HEK293 (cell line): ENCODE results near the gene MRPL48.

Source experiments
- CTCF ChIA-PET: fragments of 350-600 bp; formaldehyde crosslinking; extraction: SDS; loops from one replicate; lab custom pipeline; 2021; ENCODE audit warnings: antibody characterized with exemption; lab: Yijun Ruan, JAX
- POLR2A ChIA-PET: fragments of 300-600 bp; formaldehyde crosslinking; extraction: SDS; loops from one replicate; lab custom pipeline; 2020; ENCODE audit warnings: antibody characterized with exemption, inconsistent platforms; lab: Yijun Ruan, JAX
- H3K27ac ChIP-seq: fragments of 200-500 bp; sonication (Bioruptor generic); 2 replicates; pipeline ENCODE4 v1.5.1; 2014; ENCODE audit warnings: low read depth, low read length, control low read depth, inconsistent platforms; ENCODE audit errors: extremely low read depth
- H3K36me3 ChIP-seq, 2 experiments: fragments of 200-500 bp in 1 of 2; sonication (Bioruptor generic) in 1 of 2; 1 replicate in 1 of 2; 2 replicates in 1 of 2; pipeline ENCODE4 v1.5.1; 2014 to 2017; ENCODE audit warnings: inconsistent platforms in 2 of 2, low read length in 2 of 2; ENCODE audit not compliant: control insufficient read depth in 2 of 2, insufficient read depth in 1 of 2
- H3K4me1 ChIP-seq: fragments of 200-500 bp; sonication (Bioruptor generic); 2 replicates; pipeline ENCODE4 v1.5.1; 2014; ENCODE audit warnings: mild to moderate bottlenecking, low read length, inconsistent platforms; ENCODE audit not compliant: control insufficient read depth, insufficient read depth
- H3K4me3 ChIP-seq: 2 replicates; pipeline ENCODE4 v1.5.1; 2011; ENCODE audit warnings: low read depth, mild to moderate bottlenecking, control low read depth, low read length, moderate library complexity
- H3K9me3 ChIP-seq: fragments of 200-500 bp; sonication (Bioruptor generic); 2 replicates; pipeline ENCODE4 v1.5.1; 2014; ENCODE audit warnings: low read depth, low read length, inconsistent platforms; ENCODE audit not compliant: control insufficient read depth, insufficient read depth
- FEZF1 ChIP-seq: fragments of 450-650 bp; formaldehyde crosslinking; IDR thresholded peaks from 2 replicates; pipeline ENCODE4 v1.5.1; 2016; ENCODE audit warnings: missing biosample characterization, missing genetic modification characterization
- SALL2 ChIP-seq: fragments of 450-650 bp; formaldehyde crosslinking; IDR thresholded peaks from 2 replicates; pipeline ENCODE4 v1.5.0; 2017; ENCODE audit warnings: missing biosample characterization, mild to moderate bottlenecking, missing genetic modification characterization, borderline replicate concordance
- SP2 ChIP-seq: fragments of 450-650 bp; formaldehyde crosslinking; IDR thresholded peaks from 2 replicates; pipeline ENCODE4 v1.5.1; 2016; ENCODE audit warnings: missing biosample characterization, missing genetic modification characterization
- ZBTB21 ChIP-seq: fragments of 450-650 bp; formaldehyde crosslinking; IDR thresholded peaks from 2 replicates; pipeline ENCODE4 v1.5.1; 2017; ENCODE audit warnings: missing biosample characterization, missing genetic modification characterization
- ZFHX2 ChIP-seq: fragments of 450-650 bp; formaldehyde crosslinking; conservative IDR thresholded peaks from 2 replicates; pipeline ENCODE4 v1.5.1; 2016; ENCODE audit warnings: missing biosample characterization, missing genetic modification characterization
- ZIC2 ChIP-seq: fragments of 450-650 bp; formaldehyde crosslinking; IDR thresholded peaks from 2 replicates; pipeline ENCODE4 v1.5.1; 2016; ENCODE audit warnings: missing biosample characterization, missing genetic modification characterization
- ZNF248 ChIP-seq: fragments of 450-650 bp; formaldehyde crosslinking; IDR thresholded peaks from 2 replicates; pipeline ENCODE4 v1.5.1; 2017; ENCODE audit warnings: missing biosample characterization, missing genetic modification characterization
- ZNF629 ChIP-seq: fragments of 450-650 bp; formaldehyde crosslinking; IDR thresholded peaks from 2 replicates; pipeline ENCODE4 v1.5.1; 2017; ENCODE audit warnings: missing biosample characterization, missing genetic modification characterization
- ZNF777 ChIP-seq: fragments of 450-650 bp; formaldehyde crosslinking; IDR thresholded peaks from 2 replicates; pipeline ENCODE4 v1.5.1; 2017; ENCODE audit warnings: missing biosample characterization, missing genetic modification characterization, borderline replicate concordance
- ZXDB ChIP-seq: fragments of 450-650 bp; formaldehyde crosslinking; IDR thresholded peaks from 2 replicates; pipeline ENCODE4 v1.5.1; 2016; ENCODE audit warnings: missing biosample characterization, missing genetic modification characterization
- TF ChIP-seq, protein P1 (sequence below): fragments of 450-650 bp; formaldehyde crosslinking; IDR thresholded peaks from 2 replicates; pipeline ENCODE4 v1.5.1; 2016; ENCODE audit warnings: missing biosample characterization, missing genetic modification characterization
- TF ChIP-seq, protein P2 (sequence below): fragments of 450-650 bp; formaldehyde crosslinking; IDR thresholded peaks from 2 replicates; pipeline ENCODE4 v1.5.1; 2016; ENCODE audit warnings: missing biosample characterization, missing genetic modification characterization
- TF ChIP-seq, protein P3 (sequence below): fragments of 450-650 bp; formaldehyde crosslinking; IDR thresholded peaks from 2 replicates; pipeline ENCODE4 v1.5.1; 2017; ENCODE audit warnings: missing biosample characterization, missing genetic modification characterization
- TF ChIP-seq, protein P4 (sequence below): fragments of 450-650 bp; formaldehyde crosslinking; IDR thresholded peaks from 2 replicates; pipeline ENCODE4 v1.5.1; 2016; ENCODE audit warnings: missing biosample characterization, missing genetic modification characterization
- TF ChIP-seq, protein P5 (sequence below): fragments of 450-650 bp; formaldehyde crosslinking; IDR thresholded peaks from 2 replicates; pipeline ENCODE4 v1.5.1; 2016; ENCODE audit warnings: missing biosample characterization, missing genetic modification characterization, low read depth
- TF ChIP-seq, protein P6 (sequence below): fragments of 450-650 bp; formaldehyde crosslinking; IDR thresholded peaks from 2 replicates; pipeline ENCODE4 v1.5.1; 2017; ENCODE audit warnings: missing biosample characterization, mild to moderate bottlenecking, missing genetic modification characterization, moderate library complexity
- TF ChIP-seq, protein P7 (sequence below): fragments of 450-650 bp; formaldehyde crosslinking; IDR thresholded peaks from 2 replicates; pipeline ENCODE4 v1.5.1; 2016; ENCODE audit warnings: missing biosample characterization, missing genetic modification characterization

Gene MRPL48

DNA sequence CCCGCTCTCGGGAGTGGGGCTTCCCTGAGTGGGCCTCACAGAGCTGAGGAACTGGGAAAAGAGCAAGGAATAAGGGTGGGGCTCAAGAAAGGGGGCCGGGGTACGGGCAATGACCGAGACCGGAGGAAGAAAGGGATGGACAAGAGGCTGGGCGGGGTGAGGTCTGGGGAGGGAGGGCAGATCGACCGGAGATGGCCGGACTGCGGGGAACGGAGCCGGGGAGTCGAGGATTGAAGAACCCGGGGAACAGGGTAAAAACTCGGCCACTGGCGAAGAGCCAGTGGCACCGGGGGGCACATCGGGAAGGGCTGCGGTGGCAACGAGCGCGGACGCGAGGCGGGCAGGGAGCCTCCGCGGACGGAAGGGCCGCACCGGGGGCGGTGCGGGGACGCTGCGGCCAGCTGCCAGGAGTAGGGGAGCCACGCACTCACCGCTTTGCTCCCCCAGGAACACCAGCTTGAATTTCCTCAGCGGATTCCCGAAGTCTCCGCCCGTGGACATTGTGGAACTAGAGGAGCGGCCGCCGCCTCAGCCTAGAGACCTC is 27.5 kb upstream of the MRPL48 start (continued):
- TF ChIP-seq, protein P1, sequence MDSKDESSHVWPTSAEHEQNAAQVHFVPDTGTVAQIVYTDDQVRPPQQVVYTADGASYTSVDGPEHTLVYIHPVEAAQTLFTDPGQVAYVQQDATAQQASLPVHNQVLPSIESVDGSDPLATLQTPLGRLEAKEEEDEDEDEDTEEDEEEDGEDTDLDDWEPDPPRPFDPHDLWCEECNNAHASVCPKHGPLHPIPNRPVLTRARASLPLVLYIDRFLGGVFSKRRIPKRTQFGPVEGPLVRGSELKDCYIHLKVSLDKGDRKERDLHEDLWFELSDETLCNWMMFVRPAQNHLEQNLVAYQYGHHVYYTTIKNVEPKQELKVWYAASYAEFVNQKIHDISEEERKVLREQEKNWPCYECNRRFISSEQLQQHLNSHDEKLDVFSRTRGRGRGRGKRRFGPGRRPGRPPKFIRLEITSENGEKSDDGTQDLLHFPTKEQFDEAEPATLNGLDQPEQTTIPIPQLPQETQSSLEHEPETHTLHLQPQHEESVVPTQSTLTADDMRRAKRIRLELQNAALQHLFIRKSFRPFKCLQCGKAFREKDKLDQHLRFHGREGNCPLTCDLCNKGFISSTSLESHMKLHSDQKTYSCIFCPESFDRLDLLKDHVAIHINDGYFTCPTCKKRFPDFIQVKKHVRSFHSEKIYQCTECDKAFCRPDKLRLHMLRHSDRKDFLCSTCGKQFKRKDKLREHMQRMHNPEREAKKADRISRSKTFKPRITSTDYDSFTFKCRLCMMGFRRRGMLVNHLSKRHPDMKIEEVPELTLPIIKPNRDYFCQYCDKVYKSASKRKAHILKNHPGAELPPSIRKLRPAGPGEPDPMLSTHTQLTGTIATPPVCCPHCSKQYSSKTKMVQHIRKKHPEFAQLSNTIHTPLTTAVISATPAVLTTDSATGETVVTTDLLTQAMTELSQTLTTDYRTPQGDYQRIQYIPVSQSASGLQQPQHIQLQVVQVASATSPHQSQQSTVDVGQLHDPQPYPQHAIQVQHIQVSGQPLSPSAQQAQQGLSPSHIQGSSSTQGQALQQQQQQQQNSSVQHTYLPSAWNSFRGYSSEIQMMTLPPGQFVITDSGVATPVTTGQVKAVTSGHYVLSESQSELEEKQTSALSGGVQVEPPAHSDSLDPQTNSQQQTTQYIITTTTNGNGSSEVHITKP (tag by site-specific recombination), result peak; percentile 71
- TF ChIP-seq FEZF1 (tag by site-specific recombination) (peak; percentile 60), ZIC2 (tag by site-specific recombination) (0 out of 2 replicates have a peak, but pooled peaks have one; percentile 8)
- TF ChIP-seq, all 188 proteins: peak for 21

DNA sequence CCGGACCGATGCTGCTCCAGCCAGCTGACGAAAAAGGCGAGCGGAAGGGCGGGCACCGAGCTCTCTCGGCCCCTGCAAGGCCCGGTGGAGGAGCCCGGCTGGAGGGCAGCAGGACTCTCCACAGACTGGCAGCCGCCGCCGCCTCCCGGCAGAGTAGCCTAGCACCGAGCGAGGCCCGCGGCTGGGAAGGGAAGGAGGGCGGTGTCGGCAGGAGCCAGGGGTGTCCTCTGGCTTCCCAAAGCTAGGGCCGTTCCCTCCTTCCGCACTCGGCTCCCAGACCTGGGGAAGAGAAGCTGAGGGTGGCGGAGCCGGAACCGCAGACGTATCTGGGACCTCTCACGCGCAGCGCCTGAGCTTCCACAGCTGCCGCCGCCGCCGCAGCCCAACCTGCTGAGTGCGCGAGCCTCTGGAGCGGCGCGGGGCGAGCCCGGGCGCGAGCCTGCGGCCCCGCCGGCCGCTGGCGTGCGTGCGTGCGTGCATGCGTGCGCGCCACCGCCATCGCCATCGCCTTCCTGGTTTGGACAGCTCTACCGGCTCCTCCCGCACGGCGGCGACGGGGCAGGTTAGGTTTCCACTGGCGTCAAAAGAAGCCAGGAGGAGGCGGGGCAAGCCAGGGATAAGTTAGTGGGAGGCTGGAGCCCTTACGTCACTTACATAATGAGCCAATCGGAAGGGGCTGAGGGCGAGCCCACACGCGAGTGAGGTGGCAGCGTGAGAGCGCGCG is 26.8 kb upstream of the MRPL48 start, which contains the start of gene RAB6A:
Gene RAB6A (minus strand): TSS at position 396 of the 724 bp plus-strand sequence. CDS start 439 bp downstream, outside the sequence.
- Histone ChIP-seq H3K36me3 (no peaks in the 10 kb centered on the region), H3K27ac (peak within 1 kb of the TSS; percentile 88), H3K4me3 (peak within 1 kb of the TSS; percentile 97), H3K4me1 (0 out of 2 replicates have a peak, but pooled peaks cover 9% of the 10 kb centered on the region), H3K9me3 (no peaks in the 10 kb centered on the region)
- ChIA-PET POLR2A (interaction anchor here (0.6 to 4.3 kb wide), 25 partner anchors 15 to 405 kb away, joined by 3 to 102 read pairs (median 4); partner anchors contain the start of genes FAM168A and MRPL48), CTCF (interaction anchor here (0.9 to 2.1 kb wide), 4 partner anchors 19 to 410 kb away, joined by 3 to 15 read pairs (median 4); no protein-coding TSS in a partner anchor)
- TF ChIP-seq ZNF777 (tag by site-specific recombination), result peak; percentile 61; the same call in 1 of the 2 replicates
- TF ChIP-seq, protein P2, sequence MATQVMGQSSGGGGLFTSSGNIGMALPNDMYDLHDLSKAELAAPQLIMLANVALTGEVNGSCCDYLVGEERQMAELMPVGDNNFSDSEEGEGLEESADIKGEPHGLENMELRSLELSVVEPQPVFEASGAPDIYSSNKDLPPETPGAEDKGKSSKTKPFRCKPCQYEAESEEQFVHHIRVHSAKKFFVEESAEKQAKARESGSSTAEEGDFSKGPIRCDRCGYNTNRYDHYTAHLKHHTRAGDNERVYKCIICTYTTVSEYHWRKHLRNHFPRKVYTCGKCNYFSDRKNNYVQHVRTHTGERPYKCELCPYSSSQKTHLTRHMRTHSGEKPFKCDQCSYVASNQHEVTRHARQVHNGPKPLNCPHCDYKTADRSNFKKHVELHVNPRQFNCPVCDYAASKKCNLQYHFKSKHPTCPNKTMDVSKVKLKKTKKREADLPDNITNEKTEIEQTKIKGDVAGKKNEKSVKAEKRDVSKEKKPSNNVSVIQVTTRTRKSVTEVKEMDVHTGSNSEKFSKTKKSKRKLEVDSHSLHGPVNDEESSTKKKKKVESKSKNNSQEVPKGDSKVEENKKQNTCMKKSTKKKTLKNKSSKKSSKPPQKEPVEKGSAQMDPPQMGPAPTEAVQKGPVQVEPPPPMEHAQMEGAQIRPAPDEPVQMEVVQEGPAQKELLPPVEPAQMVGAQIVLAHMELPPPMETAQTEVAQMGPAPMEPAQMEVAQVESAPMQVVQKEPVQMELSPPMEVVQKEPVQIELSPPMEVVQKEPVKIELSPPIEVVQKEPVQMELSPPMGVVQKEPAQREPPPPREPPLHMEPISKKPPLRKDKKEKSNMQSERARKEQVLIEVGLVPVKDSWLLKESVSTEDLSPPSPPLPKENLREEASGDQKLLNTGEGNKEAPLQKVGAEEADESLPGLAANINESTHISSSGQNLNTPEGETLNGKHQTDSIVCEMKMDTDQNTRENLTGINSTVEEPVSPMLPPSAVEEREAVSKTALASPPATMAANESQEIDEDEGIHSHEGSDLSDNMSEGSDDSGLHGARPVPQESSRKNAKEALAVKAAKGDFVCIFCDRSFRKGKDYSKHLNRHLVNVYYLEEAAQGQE (tag by site-specific recombination), result peak; percentile 74
- peak; percentile 95 for TF ChIP-seq SP2 (tag by site-specific recombination)
- TF ChIP-seq, protein P3, sequence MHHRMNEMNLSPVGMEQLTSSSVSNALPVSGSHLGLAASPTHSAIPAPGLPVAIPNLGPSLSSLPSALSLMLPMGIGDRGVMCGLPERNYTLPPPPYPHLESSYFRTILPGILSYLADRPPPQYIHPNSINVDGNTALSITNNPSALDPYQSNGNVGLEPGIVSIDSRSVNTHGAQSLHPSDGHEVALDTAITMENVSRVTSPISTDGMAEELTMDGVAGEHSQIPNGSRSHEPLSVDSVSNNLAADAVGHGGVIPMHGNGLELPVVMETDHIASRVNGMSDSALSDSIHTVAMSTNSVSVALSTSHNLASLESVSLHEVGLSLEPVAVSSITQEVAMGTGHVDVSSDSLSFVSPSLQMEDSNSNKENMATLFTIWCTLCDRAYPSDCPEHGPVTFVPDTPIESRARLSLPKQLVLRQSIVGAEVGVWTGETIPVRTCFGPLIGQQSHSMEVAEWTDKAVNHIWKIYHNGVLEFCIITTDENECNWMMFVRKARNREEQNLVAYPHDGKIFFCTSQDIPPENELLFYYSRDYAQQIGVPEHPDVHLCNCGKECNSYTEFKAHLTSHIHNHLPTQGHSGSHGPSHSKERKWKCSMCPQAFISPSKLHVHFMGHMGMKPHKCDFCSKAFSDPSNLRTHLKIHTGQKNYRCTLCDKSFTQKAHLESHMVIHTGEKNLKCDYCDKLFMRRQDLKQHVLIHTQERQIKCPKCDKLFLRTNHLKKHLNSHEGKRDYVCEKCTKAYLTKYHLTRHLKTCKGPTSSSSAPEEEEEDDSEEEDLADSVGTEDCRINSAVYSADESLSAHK, result no peak
- TF ChIP-seq, protein P4, sequence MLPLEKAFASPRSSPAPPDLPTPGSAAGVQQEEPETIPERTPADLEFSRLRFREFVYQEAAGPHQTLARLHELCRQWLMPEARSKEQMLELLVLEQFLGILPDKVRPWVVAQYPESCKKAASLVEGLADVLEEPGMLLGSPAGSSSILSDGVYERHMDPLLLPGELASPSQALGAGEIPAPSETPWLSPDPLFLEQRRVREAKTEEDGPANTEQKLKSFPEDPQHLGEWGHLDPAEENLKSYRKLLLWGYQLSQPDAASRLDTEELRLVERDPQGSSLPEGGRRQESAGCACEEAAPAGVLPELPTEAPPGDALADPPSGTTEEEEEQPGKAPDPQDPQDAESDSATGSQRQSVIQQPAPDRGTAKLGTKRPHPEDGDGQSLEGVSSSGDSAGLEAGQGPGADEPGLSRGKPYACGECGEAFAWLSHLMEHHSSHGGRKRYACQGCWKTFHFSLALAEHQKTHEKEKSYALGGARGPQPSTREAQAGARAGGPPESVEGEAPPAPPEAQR, result no peak
- TF ChIP-seq, protein P5, sequence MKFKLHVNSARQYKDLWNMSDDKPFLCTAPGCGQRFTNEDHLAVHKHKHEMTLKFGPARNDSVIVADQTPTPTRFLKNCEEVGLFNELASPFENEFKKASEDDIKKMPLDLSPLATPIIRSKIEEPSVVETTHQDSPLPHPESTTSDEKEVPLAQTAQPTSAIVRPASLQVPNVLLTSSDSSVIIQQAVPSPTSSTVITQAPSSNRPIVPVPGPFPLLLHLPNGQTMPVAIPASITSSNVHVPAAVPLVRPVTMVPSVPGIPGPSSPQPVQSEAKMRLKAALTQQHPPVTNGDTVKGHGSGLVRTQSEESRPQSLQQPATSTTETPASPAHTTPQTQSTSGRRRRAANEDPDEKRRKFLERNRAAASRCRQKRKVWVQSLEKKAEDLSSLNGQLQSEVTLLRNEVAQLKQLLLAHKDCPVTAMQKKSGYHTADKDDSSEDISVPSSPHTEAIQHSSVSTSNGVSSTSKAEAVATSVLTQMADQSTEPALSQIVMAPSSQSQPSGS (tag by site-specific recombination), result peak; percentile 94
- peak; percentile 93 for TF ChIP-seq ZNF629 (tag by site-specific recombination)
- TF ChIP-seq, protein P6, sequence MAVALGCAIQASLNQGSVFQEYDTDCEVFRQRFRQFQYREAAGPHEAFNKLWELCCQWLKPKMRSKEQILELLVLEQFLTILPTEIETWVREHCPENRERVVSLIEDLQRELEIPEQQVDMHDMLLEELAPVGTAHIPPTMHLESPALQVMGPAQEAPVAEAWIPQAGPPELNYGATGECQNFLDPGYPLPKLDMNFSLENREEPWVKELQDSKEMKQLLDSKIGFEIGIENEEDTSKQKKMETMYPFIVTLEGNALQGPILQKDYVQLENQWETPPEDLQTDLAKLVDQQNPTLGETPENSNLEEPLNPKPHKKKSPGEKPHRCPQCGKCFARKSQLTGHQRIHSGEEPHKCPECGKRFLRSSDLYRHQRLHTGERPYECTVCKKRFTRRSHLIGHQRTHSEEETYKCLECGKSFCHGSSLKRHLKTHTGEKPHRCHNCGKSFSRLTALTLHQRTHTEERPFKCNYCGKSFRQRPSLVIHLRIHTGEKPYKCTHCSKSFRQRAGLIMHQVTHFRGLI (tag by site-specific recombination), result no peak
- no peak for TF ChIP-seq SALL2
- peak; percentile 80 for TF ChIP-seq ZBTB21 (tag by site-specific recombination)
- peak; percentile 18; the same call in 1 of the 2 replicates for TF ChIP-seq ZXDB (tag by site-specific recombination)
- TF ChIP-seq, protein P7, sequence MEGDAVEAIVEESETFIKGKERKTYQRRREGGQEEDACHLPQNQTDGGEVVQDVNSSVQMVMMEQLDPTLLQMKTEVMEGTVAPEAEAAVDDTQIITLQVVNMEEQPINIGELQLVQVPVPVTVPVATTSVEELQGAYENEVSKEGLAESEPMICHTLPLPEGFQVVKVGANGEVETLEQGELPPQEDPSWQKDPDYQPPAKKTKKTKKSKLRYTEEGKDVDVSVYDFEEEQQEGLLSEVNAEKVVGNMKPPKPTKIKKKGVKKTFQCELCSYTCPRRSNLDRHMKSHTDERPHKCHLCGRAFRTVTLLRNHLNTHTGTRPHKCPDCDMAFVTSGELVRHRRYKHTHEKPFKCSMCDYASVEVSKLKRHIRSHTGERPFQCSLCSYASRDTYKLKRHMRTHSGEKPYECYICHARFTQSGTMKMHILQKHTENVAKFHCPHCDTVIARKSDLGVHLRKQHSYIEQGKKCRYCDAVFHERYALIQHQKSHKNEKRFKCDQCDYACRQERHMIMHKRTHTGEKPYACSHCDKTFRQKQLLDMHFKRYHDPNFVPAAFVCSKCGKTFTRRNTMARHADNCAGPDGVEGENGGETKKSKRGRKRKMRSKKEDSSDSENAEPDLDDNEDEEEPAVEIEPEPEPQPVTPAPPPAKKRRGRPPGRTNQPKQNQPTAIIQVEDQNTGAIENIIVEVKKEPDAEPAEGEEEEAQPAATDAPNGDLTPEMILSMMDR, result 0 out of 2 replicates have a peak, but pooled peaks have one; percentile 31
- TF ChIP-seq ZNF248 (tag by site-specific recombination), result no peak
- TF ChIP-seq ZFHX2, result peak; percentile 90
